ENCODE data around the gene ZNF565. TPM values are rescaled to one million over a fixed set of nuclear protein-coding genes. Genes with fewer than 3 reads are reported as not detected.
A peak's percentile ranks its signal among the peaks of the same experiment; 100 is the strongest.

ZNF565 gene
- polyA plus RNA-seq, 2 of the 4 experiments (the other 2 are of a cell fraction), result 4.5 to 5.6 TPM

- ChIA-PET POLR2A (interaction anchor here (1.0 to 2.6 kb wide), 18 partner anchors 16 to 1564 kb away, joined by 3 to 23 read pairs (median 6); partner anchors contain the start of genes CAPNS1, POLR2I, TBCB and THAP8), CTCF (interaction anchor here (1.2 to 2.2 kb wide), 6 partner anchors 9 to 155 kb away, joined by 3 to 10 read pairs (median 4); no protein-coding TSS in a partner anchor)
- DNase-seq (ENCODE audit: low read depth in 1 of 2, low spot score in 1 of 2) (peak; percentile 57 to 61), FAIRE-seq (no peak), ATAC-seq (no peak)
- Histone ChIP-seq H3K9me3 (peaks cover 48% of the 10 kb centered on the region), H3K27ac (peak overlapping the region; percentile 87 to 91), H3K4me1 (0 out of 3 replicates have a peak, but pooled peaks cover 3% of the 10 kb centered on the region), H3K4me2 (peak overlapping the region; percentile 72), H3K4me3 (peak overlapping the region; percentile 63)
- WGBS (ENCODE audit: missing lambda C conversion rate), result 3% methylated on average over 27 of the region's 27 CpGs
- TF ChIP-seq, protein P1, sequence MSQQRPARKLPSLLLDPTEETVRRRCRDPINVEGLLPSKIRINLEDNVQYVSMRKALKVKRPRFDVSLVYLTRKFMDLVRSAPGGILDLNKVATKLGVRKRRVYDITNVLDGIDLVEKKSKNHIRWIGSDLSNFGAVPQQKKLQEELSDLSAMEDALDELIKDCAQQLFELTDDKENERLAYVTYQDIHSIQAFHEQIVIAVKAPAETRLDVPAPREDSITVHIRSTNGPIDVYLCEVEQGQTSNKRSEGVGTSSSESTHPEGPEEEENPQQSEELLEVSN (IDR thresholded peaks at IDR 0.05; ENCODE audit: borderline replicate concordance, low read depth), result peak; percentile 65; the same call in 1 of the 2 replicates
- TF ChIP-seq FOSB (CRISPR knock-in tag; IDR thresholded peaks at IDR 0.05) (peak; percentile 93), FOXS1 (CRISPR knock-in tag; IDR thresholded peaks at IDR 0.05) (no peak), HOXA7 (CRISPR knock-in tag; IDR thresholded peaks at IDR 0.05) (peak; percentile 95), TP53 (CRISPR knock-in tag; IDR thresholded peaks at IDR 0.05) (peak; percentile 97), CBX2 (IDR thresholded peaks at IDR 0.05; ENCODE audit: borderline replicate concordance, low read depth) (no peak), HOXB5 (CRISPR knock-in tag; IDR thresholded peaks at IDR 0.05) (peak; percentile 81; the same call in 1 of the 2 replicates), FOSL2 (IDR thresholded peaks at IDR 0.05) (no peak), FOSL2 (CRISPR knock-in tag; IDR thresholded peaks at IDR 0.05) (peak; percentile 18; the same call in 1 of the 2 replicates), RARB (CRISPR knock-in tag; IDR thresholded peaks at IDR 0.05) (peak; percentile 93), HOXB13 (CRISPR knock-in tag; IDR thresholded peaks at IDR 0.05; ENCODE audit: low read depth) (no peak), RNF2 (IDR thresholded peaks at IDR 0.05; ENCODE audit: borderline replicate concordance, low read depth) (no peak), TFCP2L1 (CRISPR knock-in tag; IDR thresholded peaks at IDR 0.05) (peak; percentile 92; the same call in 1 of the 2 replicates), HDAC2 (IDR thresholded peaks at IDR 0.05) (0 out of 2 replicates have a peak, but pooled peaks have one; percentile 14), ESRRA (IDR thresholded peaks at IDR 0.05; ENCODE audit: borderline replicate concordance, low read length) (0 out of 2 replicates have a peak, but pooled peaks have one; percentile 11), HMGXB4 (CRISPR knock-in tag; IDR thresholded peaks at IDR 0.05; ENCODE audit: borderline replicate concordance) (peak; percentile 82), CHD2 (IDR thresholded peaks at IDR 0.05; ENCODE audit: low read length, partially characterized antibody) (no peak), JUN (IDR thresholded peaks at IDR 0.05) (peak in 1 of 2 experiments; percentile 24; a peak in 4 of 5 replicates)
- TF ChIP-seq, protein P2, sequence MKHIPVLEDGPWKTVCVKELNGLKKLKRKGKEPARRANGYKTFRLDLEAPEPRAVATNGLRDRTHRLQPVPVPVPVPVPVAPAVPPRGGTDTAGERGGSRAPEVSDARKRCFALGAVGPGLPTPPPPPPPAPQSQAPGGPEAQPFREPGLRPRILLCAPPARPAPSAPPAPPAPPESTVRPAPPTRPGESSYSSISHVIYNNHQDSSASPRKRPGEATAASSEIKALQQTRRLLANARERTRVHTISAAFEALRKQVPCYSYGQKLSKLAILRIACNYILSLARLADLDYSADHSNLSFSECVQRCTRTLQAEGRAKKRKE (CRISPR knock-in tag; IDR thresholded peaks at IDR 0.05; ENCODE audit: low read depth), result peak; percentile 48; the same call in 1 of the 2 replicates
Measured at GRCh38 chr19:36215276-36216123, 1.0 kb upstream of the ZNF565 start.

DNA sequence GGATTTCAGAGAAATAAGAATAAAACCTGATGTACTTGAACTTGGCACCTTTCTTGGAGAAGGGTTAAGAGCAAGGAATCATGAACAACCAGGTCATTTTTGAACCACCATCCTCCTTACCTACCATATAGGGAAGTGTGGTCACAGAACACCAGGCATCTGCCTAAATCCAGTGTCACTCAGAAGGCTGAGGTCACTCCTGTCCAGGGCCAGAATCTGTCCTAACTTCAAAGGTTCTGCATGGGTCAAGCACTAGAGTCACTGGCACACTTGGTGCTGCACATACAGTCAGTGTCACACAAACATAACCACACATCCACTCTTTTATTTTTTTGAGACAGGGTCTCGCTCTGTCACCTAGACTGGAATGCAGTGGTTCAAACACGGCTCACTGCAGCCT, 1.6 kb downstream of the ZNF565 start:
- 99% methylated on average over 2 of the region's 2 CpGs for WGBS (ENCODE audit: missing lambda C conversion rate)
- no peak for ATAC-seq
- CTCF ChIA-PET, result interaction anchor here (0.6 to 1.6 kb wide), 3 partner anchors 32 to 85 kb away, joined by 3 read pairs; no protein-coding TSS in a partner anchor
- DNase-seq (ENCODE audit: low read depth in 1 of 2, low spot score in 1 of 2), result no peak
- Histone ChIP-seq H3K4me2 (no peak overlapping the region), H3K4me3 (no peak overlapping the region), H3K4me1 (0 out of 3 replicates have a peak, but pooled peaks cover 3% of the 10 kb centered on the region), H3K27ac (no peak overlapping the region), H3K9me3 (peaks cover 23% of the 10 kb centered on the region)
- POLR2A ChIA-PET, result no interaction called here
- FAIRE-seq, result no peak
- no peak for TF ChIP-seq CBX8 (IDR thresholded peaks at IDR 0.05)
- TF ChIP-seq HES2 (IDR thresholded peaks at IDR 0.05), result no peak
- no peak for TF ChIP-seq MYC (IDR thresholded peaks at IDR 0.05; ENCODE audit: borderline replicate concordance, low read length)
- TF ChIP-seq REST (IDR thresholded peaks at IDR 0.05), result no peak
- no peak for TF ChIP-seq GATA3 (IDR thresholded peaks at IDR 0.05; ENCODE audit: borderline replicate concordance)
- no peak for TF ChIP-seq PHF8 (IDR thresholded peaks at IDR 0.05; ENCODE audit: borderline replicate concordance, low read depth)
- TF ChIP-seq ESRRA (IDR thresholded peaks at IDR 0.05; ENCODE audit: borderline replicate concordance, low read length), result no peak
- TF ChIP-seq, protein P2 (CRISPR knock-in tag; IDR thresholded peaks at IDR 0.05; ENCODE audit: low read depth), result no peak
- no peak for TF ChIP-seq EHMT2 (IDR thresholded peaks at IDR 0.05; ENCODE audit: low read depth)

All from A549 (cell line).